ENCODE results near the gene ODC1. TPM values are rescaled to one million over a fixed set of nuclear protein-coding genes. Genes with fewer than 3 reads are reported as not detected.

ODC1 gene
- total RNA-seq, 1 donor from 2014 or later, result 82.8 TPM

DNA sequence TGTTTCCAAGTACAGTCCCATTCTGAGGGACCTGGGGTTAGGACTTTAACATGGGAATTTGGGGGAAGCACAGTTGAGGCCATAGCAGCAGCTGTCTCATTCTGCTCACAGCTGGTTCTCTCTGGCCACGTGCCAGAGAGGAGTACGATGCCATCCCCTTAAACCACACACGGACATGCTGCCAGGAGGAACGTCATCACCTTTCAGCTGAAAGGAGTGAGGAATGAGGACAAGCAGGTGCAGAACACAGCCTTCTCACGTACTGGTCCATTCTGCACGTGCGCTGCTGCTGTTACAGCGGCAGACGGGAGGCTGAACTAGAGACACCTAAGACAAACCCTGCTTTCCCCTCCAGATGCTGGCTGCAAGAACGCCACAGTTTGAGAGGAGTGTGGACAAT is 33.5 kb downstream of the ODC1 start:
- Histone ChIP-seq H3K27ac (no peak overlapping the region), H3K36me3 (no peaks in the 10 kb centered on the region), H3K9me3 (no peaks in the 10 kb centered on the region), H3K4me1 (peaks cover 9 to 14% of the 10 kb centered on the region in 2 donors), H3K27me3 (no peaks in the 10 kb centered on the region), H3K4me3 (no peak overlapping the region)
- TF ChIP-seq, protein P1, sequence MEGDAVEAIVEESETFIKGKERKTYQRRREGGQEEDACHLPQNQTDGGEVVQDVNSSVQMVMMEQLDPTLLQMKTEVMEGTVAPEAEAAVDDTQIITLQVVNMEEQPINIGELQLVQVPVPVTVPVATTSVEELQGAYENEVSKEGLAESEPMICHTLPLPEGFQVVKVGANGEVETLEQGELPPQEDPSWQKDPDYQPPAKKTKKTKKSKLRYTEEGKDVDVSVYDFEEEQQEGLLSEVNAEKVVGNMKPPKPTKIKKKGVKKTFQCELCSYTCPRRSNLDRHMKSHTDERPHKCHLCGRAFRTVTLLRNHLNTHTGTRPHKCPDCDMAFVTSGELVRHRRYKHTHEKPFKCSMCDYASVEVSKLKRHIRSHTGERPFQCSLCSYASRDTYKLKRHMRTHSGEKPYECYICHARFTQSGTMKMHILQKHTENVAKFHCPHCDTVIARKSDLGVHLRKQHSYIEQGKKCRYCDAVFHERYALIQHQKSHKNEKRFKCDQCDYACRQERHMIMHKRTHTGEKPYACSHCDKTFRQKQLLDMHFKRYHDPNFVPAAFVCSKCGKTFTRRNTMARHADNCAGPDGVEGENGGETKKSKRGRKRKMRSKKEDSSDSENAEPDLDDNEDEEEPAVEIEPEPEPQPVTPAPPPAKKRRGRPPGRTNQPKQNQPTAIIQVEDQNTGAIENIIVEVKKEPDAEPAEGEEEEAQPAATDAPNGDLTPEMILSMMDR (IDR thresholded peaks at IDR 0.05), result no peak
- no peak for DNase-seq (ENCODE audit: low spot score in 2 of 2)
- intact Hi-C loops (cut with DNase I), result no loop called here

DNA sequence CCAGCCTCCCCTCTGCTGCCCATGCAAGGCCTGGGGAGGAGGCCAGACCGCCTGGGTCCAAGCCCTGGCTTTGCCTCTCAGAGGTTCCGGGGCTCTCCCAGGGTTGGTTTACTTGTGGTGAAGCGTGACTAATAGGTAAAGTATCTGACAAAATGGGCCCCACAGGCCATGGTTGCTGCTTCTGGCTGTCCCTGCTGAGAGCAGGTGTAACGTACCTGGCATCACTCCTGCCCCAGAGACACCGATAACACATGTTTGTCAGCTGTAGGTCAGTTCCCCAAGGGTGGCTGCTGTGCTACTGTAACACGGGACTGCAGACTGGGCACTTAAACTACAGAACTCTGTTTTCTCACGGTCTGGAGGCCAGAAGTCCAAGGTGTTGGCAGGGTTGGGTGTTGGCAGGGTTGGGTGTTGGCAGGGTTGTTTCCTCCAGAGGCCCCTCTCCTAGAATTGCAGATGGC is 34.1 kb downstream of the ODC1 start:
- no peaks in the 10 kb centered on the region for H3K27me3 ChIP-seq
- TF ChIP-seq, protein P1 (IDR thresholded peaks at IDR 0.05), result no peak
- H3K4me3 ChIP-seq, result no peak overlapping the region
- H3K27ac ChIP-seq, result peak overlapping the region in 1 of 2 donors; percentile 16
- H3K36me3 ChIP-seq, result no peaks in the 10 kb centered on the region
- no peaks in the 10 kb centered on the region for H3K9me3 ChIP-seq
- no peak for DNase-seq (ENCODE audit: low spot score in 2 of 2)
- peaks cover 9 to 14% of the 10 kb centered on the region in 2 donors for H3K4me1 ChIP-seq
- intact Hi-C loops (cut with DNase I), result no loop called here

DNA sequence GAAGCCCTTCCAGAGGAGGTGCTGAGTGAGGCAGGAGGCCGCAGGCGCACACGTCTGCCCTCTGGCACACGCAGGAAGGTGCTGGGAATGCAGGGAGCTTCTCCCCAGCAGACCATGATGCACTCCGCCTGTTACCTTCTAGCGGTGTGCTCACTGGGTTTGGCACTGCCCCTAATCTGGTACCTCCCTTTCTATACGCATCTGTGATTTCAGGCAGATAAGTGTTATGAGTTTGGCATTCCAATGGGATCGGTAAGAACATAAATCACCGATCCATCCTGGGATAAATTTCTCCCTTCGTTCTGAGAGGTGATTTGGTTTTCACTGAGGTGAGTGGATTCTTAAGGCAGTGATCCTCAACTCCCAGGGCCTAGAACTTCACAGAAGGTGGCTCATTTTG is 34.6 kb downstream of the ODC1 start:
- H3K4me3 ChIP-seq, result no peak overlapping the region
- no peaks in the 10 kb centered on the region for H3K9me3 ChIP-seq
- no peaks in the 10 kb centered on the region for H3K27me3 ChIP-seq
- peaks cover 9 to 14% of the 10 kb centered on the region in 2 donors for H3K4me1 ChIP-seq
- no peak overlapping the region for H3K27ac ChIP-seq
- no peak for DNase-seq (ENCODE audit: low spot score in 2 of 2)
- no peaks in the 10 kb centered on the region for H3K36me3 ChIP-seq
- intact Hi-C loops (cut with DNase I), result no loop called here
- TF ChIP-seq, protein P1 (IDR thresholded peaks at IDR 0.05), result no peak

DNA sequence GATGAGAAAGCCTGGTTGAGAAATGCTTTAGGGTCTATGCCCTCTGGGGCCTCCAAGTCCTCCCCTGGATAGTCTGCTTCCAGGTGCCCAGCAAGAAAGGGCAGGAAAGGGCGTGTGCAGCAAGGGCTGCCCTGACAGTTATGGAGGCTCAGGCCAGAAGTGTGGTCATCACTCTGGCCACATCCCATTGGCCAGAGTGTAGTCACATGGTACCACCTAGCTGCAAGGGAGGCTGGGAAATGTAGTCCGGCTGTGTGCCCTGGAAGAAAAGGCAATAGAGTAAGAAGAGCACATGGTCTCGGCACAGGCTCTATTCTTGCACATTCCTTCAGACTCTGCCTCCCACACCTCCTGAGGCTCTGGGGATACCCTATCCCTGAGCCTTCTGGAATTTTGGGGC is 35.7 kb downstream of the ODC1 start:
- TF ChIP-seq, protein P1 (IDR thresholded peaks at IDR 0.05), result no peak
- Histone ChIP-seq H3K4me3 (no peak overlapping the region), H3K4me1 (peaks cover 9 to 21% of the 10 kb centered on the region in 2 donors), H3K36me3 (no peaks in the 10 kb centered on the region), H3K27ac (no peak overlapping the region), H3K9me3 (no peaks in the 10 kb centered on the region), H3K27me3 (no peaks in the 10 kb centered on the region)
- DNase-seq (ENCODE audit: low spot score in 2 of 2), result no peak
- intact Hi-C loops (cut with DNase I), result no loop called here

DNA sequence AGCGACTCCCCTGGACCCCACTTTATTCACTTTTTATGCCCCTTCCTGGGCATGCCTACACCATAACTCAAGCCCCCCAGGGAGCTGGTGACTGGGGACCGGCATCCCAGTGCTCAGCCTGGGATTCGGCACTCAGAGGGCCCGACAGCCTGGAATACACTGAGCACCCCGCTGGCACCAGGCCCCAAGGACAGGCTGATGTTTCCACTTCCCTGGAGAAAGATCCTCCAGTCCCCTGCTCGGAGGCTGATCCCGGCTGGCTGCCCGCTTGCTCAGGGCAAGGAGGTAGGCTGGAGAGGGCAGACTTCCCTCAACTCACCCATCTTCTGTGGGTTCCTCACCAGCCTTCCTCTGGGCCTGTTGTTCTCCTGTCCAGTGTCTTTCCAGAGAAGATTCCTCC is 36.6 kb downstream of the ODC1 start:
- Histone ChIP-seq H3K4me1 (peaks cover 9 to 26% of the 10 kb centered on the region in 2 donors), H3K27me3 (no peaks in the 10 kb centered on the region), H3K4me3 (no peak overlapping the region), H3K9me3 (no peaks in the 10 kb centered on the region), H3K36me3 (no peaks in the 10 kb centered on the region), H3K27ac (no peak overlapping the region)
- no peak for DNase-seq (ENCODE audit: low spot score in 2 of 2)
- intact Hi-C loops (cut with DNase I), result no loop called here
- TF ChIP-seq, protein P1 (IDR thresholded peaks at IDR 0.05), result no peak

Data from ascending aorta (tissue), 2 donors.